ENCODE data around the gene PFKL. TPM values are rescaled to one million over a fixed set of nuclear protein-coding genes. Genes with fewer than 3 reads are reported as not detected.

The PFKL gene
- total and polyA plus RNA-seq, 2 donors (not counting 1 experiment from before 2014, with no cell fraction given), result 267 to 318 TPM

GRCh38 chr21:44298301-44298700 is 1.6 kb upstream of the PFKL start:
- no peak overlapping the region for H3K4me3 ChIP-seq (ENCODE audit: control extremely low read depth in 1 of 5, extremely low read depth in 1 of 5, insufficient read depth in 1 of 5, low read depth in 2 of 5, low read length in 4 of 5)
- no peaks in the 10 kb centered on the region for H3K27me3 ChIP-seq (replicated peaks in 1 of 4; ENCODE audit: control extremely low read depth in 1 of 4, control insufficient read depth in 3 of 4, insufficient read depth in 4 of 4, low read length in 3 of 4)
- H3K9ac ChIP-seq (ENCODE audit: low read length), result no peak overlapping the region
- H3K36me3 ChIP-seq (replicated peaks in 1 of 2; ENCODE audit: control extremely low read depth in 1 of 2, control insufficient read depth in 1 of 2, extremely low read depth in 1 of 2, insufficient read depth in 2 of 2, low read length in 1 of 2), result no peaks in the 10 kb centered on the region
- H3K27ac ChIP-seq (ENCODE audit: low read length in 2 of 2), result peak overlapping the region; percentile 7 to 12
- peak overlapping the region; percentile 54 for H3K4me2 ChIP-seq (replicated peaks; ENCODE audit: low read depth, low read length, poor library complexity, severe bottlenecking)
- H3K4me3 Mint-ChIP-seq, result peak overlapping the region; percentile 64
- peaks cover 0 to 3% (median 0%) of the 10 kb centered on the region in 3 donors for H3K9me3 ChIP-seq (ENCODE audit: control extremely low read depth in 1 of 3, control insufficient read depth in 2 of 3, insufficient read depth in 1 of 3, low read length in 2 of 3)
- POLR2A ChIA-PET, result interaction anchor here (0.6 kb wide), 3 partner anchors 40 to 383 kb away, joined by 3 to 5 read pairs (median 5); no protein-coding TSS in a partner anchor
- no peaks in the 10 kb centered on the region for H3K9me3 Mint-ChIP-seq (ENCODE audit: insufficient read depth)
- intact Hi-C loops (cut with micrococcal nuclease), result no loop called here
- ATAC-seq (ENCODE audit: low read depth), result no peak
- H3K4me1 ChIP-seq (ENCODE audit: control insufficient read depth in 2 of 2, insufficient read depth in 2 of 2, low read length in 2 of 2), result peaks cover 70 to 87% of the 10 kb centered on the region in 2 donors
- H4K20me1 ChIP-seq (ENCODE audit: control insufficient read depth, insufficient read depth, low read length, poor library complexity, severe bottlenecking), result peaks cover 28% of the 10 kb centered on the region
- 100% methylated on average over 1 of the region's 2 CpGs for WGBS (ENCODE audit: insufficient coverage)
- H3K4me1 Mint-ChIP-seq, result peaks cover 62% of the 10 kb centered on the region
- peak overlapping the region; percentile 61 for H3K27ac Mint-ChIP-seq
- no peak for DNase-seq
- TF ChIP-seq CTCF (IDR thresholded peaks at IDR 0.05) (no peak), EZH2 (IDR thresholded peaks at IDR 0.05; ENCODE audit: borderline replicate concordance, insufficient read depth, low read depth, low read length, poor library complexity, severe bottlenecking) (no peak)
- no peak overlapping the region for H2AFZ ChIP-seq (ENCODE audit: insufficient read depth, low read depth, low read length, poor library complexity, severe bottlenecking)
- peaks cover 32% of the 10 kb centered on the region for H3K79me2 ChIP-seq (ENCODE audit: control insufficient read depth, insufficient read depth, low read length)
- CTCF ChIA-PET, result interaction anchor here (0.6 to 1.6 kb wide), 9 partner anchors 12 to 285 kb away, joined by 3 to 11 read pairs (median 4); no protein-coding TSS in a partner anchor
- no peaks in the 10 kb centered on the region for H3K27me3 Mint-ChIP-seq

GRCh38 chr21:44299085-44299457 is 782 bp upstream of the PFKL start:
- H3K4me3 Mint-ChIP-seq, result peak overlapping the region; percentile 91
- ATAC-seq (ENCODE audit: low read depth) (peak; percentile 1), DNase-seq (no peak)
- ChIA-PET CTCF (interaction anchor here (0.6 to 1.2 kb wide), 2 partner anchors 209 to 223 kb away, joined by 3 to 6 read pairs; no protein-coding TSS in a partner anchor), POLR2A (interaction anchor here (0.6 kb wide), 3 partner anchors 40 to 380 kb away, joined by 4 to 7 read pairs (median 5); no protein-coding TSS in a partner anchor)
- Histone ChIP-seq H4K20me1 (ENCODE audit: control insufficient read depth, insufficient read depth, low read length, poor library complexity, severe bottlenecking) (peaks cover 36% of the 10 kb centered on the region), H3K4me1 (ENCODE audit: control insufficient read depth in 2 of 2, insufficient read depth in 2 of 2, low read length in 2 of 2) (peaks cover 76 to 88% of the 10 kb centered on the region in 2 donors), H2AFZ (ENCODE audit: insufficient read depth, low read depth, low read length, poor library complexity, severe bottlenecking) (peak overlapping the region; percentile 73), H3K36me3 (replicated peaks in 1 of 2; ENCODE audit: control extremely low read depth in 1 of 2, control insufficient read depth in 1 of 2, extremely low read depth in 1 of 2, insufficient read depth in 2 of 2, low read length in 1 of 2) (no peaks in the 10 kb centered on the region), H3K9ac (ENCODE audit: low read length) (peak overlapping the region; percentile 79), H3K9me3 (ENCODE audit: control extremely low read depth in 1 of 3, control insufficient read depth in 2 of 3, insufficient read depth in 1 of 3, low read length in 2 of 3) (peaks cover 0 to 3% (median 0%) of the 10 kb centered on the region in 3 donors), H3K79me2 (ENCODE audit: control insufficient read depth, insufficient read depth, low read length) (peaks cover 39% of the 10 kb centered on the region), H3K27ac (ENCODE audit: low read length in 2 of 2) (peak overlapping the region; percentile 91 to 94), H3K4me2 (replicated peaks; ENCODE audit: low read depth, low read length, poor library complexity, severe bottlenecking) (peak overlapping the region; percentile 98), H3K4me3 (ENCODE audit: control extremely low read depth in 1 of 5, extremely low read depth in 1 of 5, insufficient read depth in 1 of 5, low read depth in 2 of 5, low read length in 4 of 5) (peak overlapping the region; percentile 0 to 82 (median 72)), H3K27me3 (replicated peaks in 1 of 4; ENCODE audit: control extremely low read depth in 1 of 4, control insufficient read depth in 3 of 4, insufficient read depth in 4 of 4, low read length in 3 of 4) (no peaks in the 10 kb centered on the region)
- intact Hi-C loops (cut with micrococcal nuclease), result loop anchor here (1.0 kb wide), 1 partner anchor 40 kb away; the partner anchor contains the start of gene CFAP410
- H3K27ac Mint-ChIP-seq, result peak overlapping the region; percentile 97
- peaks cover 69% of the 10 kb centered on the region for H3K4me1 Mint-ChIP-seq
- 0% methylated on average over 1 of the region's 10 CpGs for WGBS (ENCODE audit: insufficient coverage)
- no peak for TF ChIP-seq CTCF (IDR thresholded peaks at IDR 0.05)
- TF ChIP-seq EZH2 (IDR thresholded peaks at IDR 0.05; ENCODE audit: borderline replicate concordance, insufficient read depth, low read depth, low read length, poor library complexity, severe bottlenecking), result no peak
- no peaks in the 10 kb centered on the region for H3K9me3 Mint-ChIP-seq (ENCODE audit: insufficient read depth)
- no peaks in the 10 kb centered on the region for H3K27me3 Mint-ChIP-seq
